Jurkat, Clone E6-1 (cell line): ENCODE results near the gene ADAM12.

Experiments used
- DNase-seq: peaks from one replicate; pipeline ENCODE4 v3.0.0-alpha.2; 2011; ENCODE audit warnings: low read depth, low spot score
- H3K4me3 ChIP-seq: 2 replicates; pipeline ENCODE4 v1.5.1; 2011; ENCODE audit warnings: mild to moderate bottlenecking, low read length, control low read depth, moderate library complexity

The ADAM12 gene

GRCh38 chr10:126137562-126138221 lies 250.6 kb downstream of the ADAM12 start:
- no peak overlapping the region for H3K4me3 ChIP-seq
- no peak for DNase-seq

DNA sequence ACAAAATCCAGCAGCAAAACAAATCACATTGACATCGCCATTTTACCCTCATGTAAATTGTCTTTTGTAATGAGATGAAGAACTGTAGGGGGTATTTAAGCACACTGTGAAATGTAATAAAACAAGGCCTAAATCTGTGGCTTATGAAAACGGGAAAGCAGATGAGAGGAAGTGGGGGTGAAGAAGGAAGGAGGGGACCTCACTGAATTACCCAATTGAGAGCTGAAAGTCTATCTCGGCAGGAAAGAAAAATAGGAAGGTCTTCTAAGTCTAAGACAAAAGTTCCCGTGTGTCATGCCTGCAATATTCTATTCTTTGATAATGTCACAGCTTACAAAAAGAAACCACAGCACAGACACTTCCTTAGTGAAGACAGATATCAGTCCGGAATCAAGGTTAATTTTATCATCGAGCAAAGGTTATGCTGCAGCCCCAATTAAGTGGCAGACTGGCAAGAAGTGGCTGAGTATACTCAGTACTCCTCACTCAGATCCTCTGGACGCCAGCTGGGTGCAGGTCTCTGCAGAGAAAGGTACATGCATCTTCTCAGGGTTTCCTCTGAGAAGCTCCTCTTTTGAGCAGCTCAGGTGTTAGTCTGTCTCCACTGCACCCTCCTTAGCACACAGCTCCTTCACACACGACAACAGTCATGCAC lies 252.2 kb downstream of the ADAM12 start:
- H3K4me3 ChIP-seq: no peak overlapping the region
- DNase-seq: peak; percentile 14

- H3K4me3 ChIP-seq: no peak overlapping the region
- DNase-seq: no peak
These were observed 253.1 kb downstream of the ADAM12 start for GRCh38 chr10:126135177-126135576.

- H3K4me3 ChIP-seq: no peak overlapping the region
- no peak for DNase-seq
These were observed 254.2 kb downstream of the ADAM12 start for GRCh38 chr10:126133906-126134656.

DNA sequence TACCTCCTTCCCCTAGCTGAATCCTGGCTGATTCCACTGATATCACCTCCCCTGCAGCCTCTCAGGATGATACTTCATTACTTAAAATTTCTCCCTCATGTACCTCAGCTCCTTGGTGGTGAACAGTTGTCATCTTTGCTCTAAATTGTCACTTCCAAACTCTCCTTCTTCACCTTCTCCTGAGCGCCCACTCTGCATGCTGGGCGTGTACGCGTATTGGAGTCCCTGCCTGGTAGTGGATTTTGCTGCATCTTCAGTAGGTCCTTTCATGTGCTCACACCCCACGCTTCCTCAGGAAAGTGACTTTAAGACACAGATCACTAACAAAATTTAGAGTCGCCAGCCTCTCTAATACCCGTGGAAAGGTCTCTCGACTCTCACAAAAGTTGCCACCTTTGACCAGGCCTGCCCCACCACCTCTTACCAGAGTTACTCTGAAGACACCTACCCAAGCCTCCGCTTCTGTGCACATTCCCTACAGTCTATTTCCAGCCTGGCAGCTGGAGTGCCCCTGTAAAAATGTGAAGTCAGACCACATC lies 255.1 kb downstream of the ADAM12 start:
- H3K4me3 ChIP-seq: no peak overlapping the region
- no peak for DNase-seq

GRCh38 chr10:126131341-126131740 lies 256.9 kb downstream of the ADAM12 start:
- no peak overlapping the region for H3K4me3 ChIP-seq
- no peak for DNase-seq

DNA sequence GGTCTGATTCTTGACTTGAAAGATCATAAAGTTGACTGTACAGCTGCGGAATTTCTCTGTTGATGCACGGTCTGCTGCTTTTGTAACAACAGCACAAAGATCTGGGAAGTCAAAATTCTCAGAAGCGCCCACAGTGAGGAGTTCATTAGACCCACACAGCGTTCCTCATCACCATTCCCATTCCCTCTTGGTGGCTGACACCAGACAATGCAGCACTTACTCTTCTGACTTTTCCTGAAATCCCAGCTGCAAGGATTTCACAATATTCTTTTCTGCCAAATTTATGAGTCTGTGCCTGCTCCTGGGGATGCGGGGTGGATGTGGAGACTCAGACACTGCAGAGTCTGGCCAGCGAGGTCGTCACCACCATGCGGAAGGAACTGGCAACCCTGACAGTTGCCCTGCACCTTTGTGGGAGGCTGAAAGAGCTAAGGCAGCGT lies 258.0 kb downstream of the ADAM12 start:
- no peak overlapping the region for H3K4me3 ChIP-seq
- DNase-seq: no peak

- no peak overlapping the region for H3K4me3 ChIP-seq
- no peak for DNase-seq
These were observed 259.3 kb downstream of the ADAM12 start for GRCh38 chr10:126129026-126129425.

DNA sequence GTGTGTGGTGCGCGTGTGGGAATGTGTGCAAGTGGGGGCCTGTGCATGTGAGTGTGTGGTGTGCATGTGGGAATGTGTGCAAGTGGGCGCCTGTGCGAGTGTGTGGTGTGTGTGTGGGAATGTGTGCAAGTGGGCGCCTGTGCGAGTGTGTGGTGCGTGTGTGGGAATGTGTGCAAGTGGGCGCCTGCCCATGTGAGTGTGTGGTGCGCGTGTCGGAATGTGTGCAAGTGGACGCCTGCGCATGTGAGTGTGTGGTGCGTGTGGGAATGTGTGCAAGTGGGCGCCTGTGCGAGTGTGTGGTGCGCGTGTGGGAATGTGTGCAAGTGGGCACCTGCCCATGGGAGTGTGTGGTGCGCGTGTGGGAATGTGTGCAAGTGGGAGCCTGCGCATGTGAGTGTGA lies 259.7 kb downstream of the ADAM12 start:
- no peak for DNase-seq
- no peak overlapping the region for H3K4me3 ChIP-seq

DNA sequence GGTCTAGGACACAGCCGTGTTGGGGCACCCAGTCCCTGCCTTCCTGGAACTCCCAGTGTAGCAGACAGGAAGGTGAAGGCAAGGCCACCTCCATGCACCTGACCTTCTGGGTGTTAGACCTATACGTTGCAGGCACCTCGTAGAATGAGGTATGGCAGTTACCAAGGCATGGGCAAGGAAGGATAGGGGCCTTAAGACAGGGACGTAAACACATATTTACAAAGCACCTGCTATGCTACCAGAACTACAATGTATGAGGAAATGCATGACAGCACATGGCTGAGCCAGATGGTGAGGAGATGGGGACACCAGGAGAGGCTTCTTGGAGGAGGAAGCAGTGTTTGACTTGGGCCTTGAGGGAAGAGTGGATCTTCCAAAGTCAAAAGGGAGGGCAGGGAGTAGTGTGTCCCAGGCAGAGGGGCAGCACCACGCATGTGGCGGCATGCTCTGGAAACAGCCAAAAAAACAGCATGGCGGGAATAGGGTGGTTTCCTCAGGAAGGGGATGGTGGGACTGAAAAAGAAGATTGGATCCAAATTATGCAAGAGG lies 260.7 kb downstream of the ADAM12 start:
- H3K4me3 ChIP-seq: no peak overlapping the region
- no peak for DNase-seq

GRCh38 chr10:126126866-126127265 lies 261.4 kb downstream of the ADAM12 start:
- H3K4me3 ChIP-seq: no peak overlapping the region
- no peak for DNase-seq

DNA sequence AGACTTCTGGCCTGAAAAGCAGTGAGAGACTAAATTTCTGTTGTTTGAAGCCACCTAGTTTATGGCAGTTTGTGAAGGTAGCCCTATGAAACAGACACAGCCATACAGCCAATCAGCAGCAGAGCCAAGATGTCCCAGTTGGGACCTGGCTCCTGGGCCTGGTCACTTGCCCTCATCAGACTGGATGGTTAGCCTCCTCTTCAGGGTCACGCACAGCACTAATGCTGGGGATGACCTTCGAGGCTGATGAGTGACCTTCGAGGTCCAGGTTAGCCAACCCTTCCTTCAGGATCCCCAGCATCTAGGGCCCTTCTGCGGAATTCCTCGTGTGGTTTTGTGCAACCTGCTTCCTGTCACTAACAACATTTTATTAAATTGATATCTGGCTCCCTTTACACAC lies 262.3 kb downstream of the ADAM12 start:
- no peak for DNase-seq
- H3K4me3 ChIP-seq: no peak overlapping the region

GRCh38 chr10:126124668-126125349 lies 263.5 kb downstream of the ADAM12 start:
- DNase-seq: no peak

GRCh38 chr10:126124046-126124445 lies 264.2 kb downstream of the ADAM12 start:
- DNase-seq: no peak
- H3K4me3 ChIP-seq: no peak overlapping the region

More at GRCh38 chr10:126124668-126125349, 263.5 kb downstream of the ADAM12 start:
- H3K4me3 ChIP-seq: no peak overlapping the region

- DNase-seq: no peak
- no peak overlapping the region for H3K4me3 ChIP-seq
These were observed 264.8 kb downstream of the ADAM12 start for GRCh38 chr10:126123466-126123865.

DNA sequence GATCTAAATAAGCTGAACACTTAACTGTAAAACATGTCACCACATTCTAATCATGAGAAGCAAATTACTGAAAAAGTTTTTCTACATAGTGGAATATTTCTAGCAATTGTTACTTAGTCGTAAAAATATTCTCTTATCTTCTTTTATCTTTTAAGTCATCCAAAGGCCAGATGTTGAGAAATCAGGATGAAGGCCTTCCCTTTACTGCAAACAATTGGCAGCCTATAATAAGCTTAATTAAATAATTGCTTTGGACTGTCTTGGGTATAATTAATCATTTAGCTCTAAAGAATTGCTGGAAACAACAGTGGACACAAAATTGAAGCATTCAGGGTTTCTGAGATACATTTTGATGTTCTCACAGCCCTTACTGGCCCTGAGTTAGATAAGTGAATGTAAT lies 265.4 kb downstream of the ADAM12 start:
- no peak overlapping the region for H3K4me3 ChIP-seq
- DNase-seq: no peak

- DNase-seq: no peak
- H3K4me3 ChIP-seq: no peak overlapping the region
These were observed 268.7 kb downstream of the ADAM12 start for GRCh38 chr10:126119599-126119998.

- no peak for DNase-seq
- no peak overlapping the region for H3K4me3 ChIP-seq
These were observed 269.8 kb downstream of the ADAM12 start for GRCh38 chr10:126118476-126118875.

DNA sequence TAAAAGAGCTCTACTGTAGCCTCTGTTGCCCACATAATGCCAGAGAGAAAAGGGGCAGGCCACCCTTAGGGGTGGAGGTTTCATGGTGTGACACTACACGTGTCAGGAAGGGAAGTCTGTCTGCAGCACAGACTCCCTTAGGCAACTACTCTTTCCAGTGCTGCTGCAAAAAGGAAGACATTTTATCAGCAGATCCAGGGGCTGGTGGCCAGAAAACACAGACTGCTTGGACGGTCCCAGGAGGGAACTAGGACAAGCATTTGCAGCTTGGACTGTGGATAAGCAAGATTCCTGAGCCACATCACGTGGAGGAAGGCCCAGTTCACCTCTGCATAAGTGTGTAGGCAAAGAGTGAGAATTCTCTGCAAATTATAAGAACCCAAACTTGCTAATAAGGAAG lies 271.1 kb downstream of the ADAM12 start:
- no peak overlapping the region for H3K4me3 ChIP-seq
- DNase-seq: no peak
